NCI-H2081 treated with DMSO at 0.1 percent for 48 hours (cell line): Measurements from ENCODE around the gene PFKFB2.

Experiments used
- DNase-seq: peaks from one replicate; lab custom pipeline; 2025; lab: John Stamatoyannopoulos, UW

The PFKFB2 gene

DNA sequence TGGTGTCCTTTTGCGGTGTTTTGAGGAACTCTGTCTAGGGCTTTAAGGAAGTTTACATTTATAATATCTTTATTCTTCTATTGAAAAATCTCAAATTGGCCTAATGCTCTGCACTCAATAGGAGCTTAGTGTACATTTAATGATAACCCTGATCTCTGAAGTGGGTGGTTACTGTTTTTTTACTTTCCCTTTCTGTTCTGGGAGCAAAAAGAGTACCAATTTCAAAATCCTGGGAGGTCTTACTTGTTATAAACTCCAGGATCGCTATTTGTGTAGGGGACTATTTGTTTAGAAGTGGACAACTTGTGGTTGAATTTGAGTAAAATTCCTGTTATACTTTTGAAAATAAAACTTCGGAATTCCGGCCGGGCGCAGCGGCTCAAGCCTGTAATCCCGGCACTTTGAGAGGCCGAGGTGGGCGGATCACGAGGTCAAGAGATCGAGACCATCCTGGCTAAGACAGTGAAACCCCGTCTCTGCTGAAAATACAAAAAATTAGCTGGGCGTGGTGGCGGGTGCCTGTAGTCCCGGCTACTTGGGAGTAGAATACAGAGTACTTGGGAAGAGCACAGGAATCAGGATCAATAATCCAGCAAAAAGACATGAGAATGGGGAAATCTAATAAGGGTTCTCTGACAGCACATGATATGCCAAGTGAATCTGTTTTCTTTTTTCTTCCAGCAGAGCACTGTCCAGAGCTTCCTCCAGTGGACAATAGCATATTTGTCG lies 36.7 kb downstream of the PFKFB2 start:
- no peak for DNase-seq

DNA sequence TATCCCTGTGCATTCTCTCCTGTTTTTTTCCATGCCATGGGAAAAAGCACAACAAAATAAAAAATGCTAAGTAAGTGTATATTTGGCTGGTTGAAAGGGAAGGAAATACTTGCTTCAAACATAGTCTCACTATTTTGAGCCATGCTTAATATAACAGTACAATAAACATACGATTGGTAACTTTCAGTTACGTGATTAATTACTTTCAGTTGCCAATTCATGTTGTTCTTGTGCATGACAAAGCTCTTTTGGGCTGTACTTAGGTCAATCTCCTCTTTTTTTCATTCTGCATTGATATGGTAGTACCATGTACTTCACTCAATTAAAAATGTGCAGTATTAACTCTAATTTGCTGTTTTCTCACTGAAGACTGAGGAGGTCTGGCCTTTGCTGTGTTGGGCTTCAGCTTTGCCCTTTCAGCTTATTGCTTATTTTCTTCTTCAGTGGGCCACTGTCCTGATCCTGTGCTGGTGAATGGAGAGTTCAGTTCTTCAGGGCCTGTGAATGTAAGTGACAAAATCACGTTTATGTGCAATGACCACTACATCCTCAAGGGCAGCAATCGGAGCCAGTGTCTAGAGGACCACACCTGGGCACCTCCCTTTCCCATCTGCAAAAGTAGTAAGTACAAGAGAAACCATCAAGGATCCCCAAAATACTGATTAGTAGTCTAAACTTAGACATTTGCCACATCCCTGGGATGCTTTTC lies 38.3 kb downstream of the PFKFB2 start:
- DNase-seq, result no peak

GRCh38 chr1:207093944-207094343 lies 40.9 kb downstream of the PFKFB2 start:
- DNase-seq, result no peak

GRCh38 chr1:207097871-207098324 lies 44.8 kb downstream of the PFKFB2 start:
- DNase-seq, result no peak

GRCh38 chr1:207101720-207102119 lies 48.6 kb downstream of the PFKFB2 start:
- no peak for DNase-seq

DNA sequence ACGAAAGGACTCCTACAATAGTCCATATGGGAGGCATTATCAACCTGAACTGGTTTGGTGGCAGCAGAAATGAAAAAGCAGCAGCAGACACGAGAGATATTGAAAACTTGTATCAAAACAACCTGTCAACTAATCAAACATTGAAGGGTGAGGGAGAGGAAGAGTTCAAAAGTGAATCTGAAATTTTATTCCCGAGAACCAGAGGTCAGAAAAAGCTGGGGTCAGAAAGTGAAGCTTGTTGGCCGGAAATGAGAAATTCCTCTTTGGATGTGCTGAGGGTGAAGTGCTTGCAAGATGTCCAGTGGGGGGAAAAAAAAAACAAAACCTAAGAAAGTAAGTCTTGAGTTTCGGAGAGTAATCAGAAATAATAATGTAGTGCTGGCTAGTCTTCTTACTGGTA lies 49.1 kb downstream of the PFKFB2 start:
- DNase-seq, result no peak

DNA sequence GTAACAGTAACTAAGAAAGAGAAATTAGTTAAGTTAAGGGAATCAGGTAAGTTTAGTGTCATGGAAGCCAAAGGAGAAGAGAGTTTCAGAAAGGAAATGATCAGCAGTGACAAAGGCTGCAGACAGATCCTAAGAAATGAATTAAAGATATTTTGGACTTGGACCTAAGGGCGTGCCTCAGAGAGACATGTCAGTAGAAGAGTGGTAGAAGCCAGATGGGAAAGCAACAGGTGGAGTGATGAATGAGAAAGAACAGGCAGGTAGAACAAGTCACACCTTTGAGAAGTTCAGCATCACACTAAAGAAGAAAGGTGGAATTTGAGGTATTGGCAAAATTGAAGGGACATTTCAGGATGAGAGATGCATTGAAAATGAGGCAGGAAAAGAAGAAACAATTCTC lies 49.6 kb downstream of the PFKFB2 start:
- no peak for DNase-seq

- DNase-seq, result no peak
Observed at GRCh38 chr1:207103892-207104373, 50.9 kb downstream of the PFKFB2 start, which contains the start of gene C4BPA. C4BPA (plus strand) TSS chr1:207104233; CDS start chr1:207113026, 8,793 bp downstream.

GRCh38 chr1:207109004-207109403 lies 55.9 kb downstream of the PFKFB2 start:
- DNase-seq, result no peak

GRCh38 chr1:207112616-207113296 lies 59.7 kb downstream of the PFKFB2 start:
- no peak for DNase-seq

GRCh38 chr1:207115269-207115668 lies 62.2 kb downstream of the PFKFB2 start:
- DNase-seq, result no peak

DNA sequence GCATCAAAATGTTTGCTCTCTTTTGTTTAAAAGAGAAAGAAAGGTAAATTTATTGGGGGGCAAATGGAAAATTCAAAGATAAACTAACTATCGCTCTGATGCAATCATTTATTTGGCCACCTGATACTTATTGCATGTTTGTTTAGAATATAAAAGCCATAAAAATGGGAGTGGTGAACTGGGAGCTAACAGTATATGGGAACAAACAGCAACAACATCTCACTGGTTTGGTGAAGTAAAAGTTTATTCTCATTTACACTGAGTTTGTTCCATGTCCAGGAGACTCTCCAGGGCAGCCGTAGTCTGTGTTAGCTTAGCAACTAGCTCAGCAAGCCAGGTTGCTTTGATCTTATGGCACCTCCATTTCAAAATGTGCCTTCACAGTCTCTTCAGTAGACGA lies 71.3 kb downstream of the PFKFB2 start:
- no peak for DNase-seq

DNA sequence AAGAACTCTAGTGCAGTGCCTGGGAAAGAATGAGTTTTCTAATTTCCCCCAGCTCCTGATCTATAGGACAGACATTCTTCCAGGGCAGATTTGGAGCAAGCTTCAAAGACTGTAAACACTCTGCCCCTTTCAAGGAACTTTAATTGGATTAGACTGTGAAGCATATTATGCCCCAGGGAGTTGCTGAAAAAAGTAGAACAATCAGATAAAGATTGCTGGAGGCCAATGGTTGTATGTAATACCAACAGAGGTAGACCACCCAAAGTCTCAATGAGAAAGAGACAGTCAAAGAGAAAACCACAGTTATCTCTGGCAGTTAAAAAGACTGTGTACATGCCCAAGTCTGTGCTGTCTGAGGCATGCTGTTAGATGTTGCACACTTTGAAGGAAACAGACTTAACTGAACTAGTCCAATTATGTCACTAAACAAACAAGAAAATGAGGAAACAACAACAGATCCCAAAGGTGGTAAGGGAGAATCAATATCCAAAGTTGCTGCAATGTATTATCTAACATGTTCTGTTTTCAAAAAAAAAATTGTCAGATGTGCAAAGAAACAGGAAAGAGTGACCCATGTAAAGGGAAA lies 75.4 kb downstream of the PFKFB2 start:
- no peak for DNase-seq

DNA sequence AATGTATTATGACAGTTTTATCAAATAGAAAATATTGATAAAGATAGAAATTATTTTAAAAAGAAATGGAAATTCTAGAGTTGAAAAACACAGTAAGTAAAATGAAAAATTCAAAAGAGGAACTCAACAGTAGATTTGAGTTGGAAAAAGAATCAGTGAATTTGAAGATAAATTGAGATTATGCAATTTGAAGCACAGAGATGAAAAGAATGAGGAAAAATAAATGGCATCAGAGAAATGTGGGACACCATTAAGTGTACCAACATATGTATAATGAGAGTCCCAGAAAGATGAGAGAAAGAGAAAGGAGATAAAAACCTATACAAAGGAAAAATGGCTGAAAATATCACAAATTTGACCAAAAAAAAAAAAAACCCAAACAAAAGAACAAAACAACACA lies 76.0 kb downstream of the PFKFB2 start:
- no peak for DNase-seq
